Natural killer cell (primary cell): Measurements from ENCODE around the gene GPR142. TPM values are rescaled to one million over a fixed set of nuclear protein-coding genes. Genes with fewer than 3 reads are reported as not detected.

Experiments used
- ATAC-seq, 3 donors: fragments of 150-1000 bp in 2 of 3; fragments of 200-7000 bp in 1 of 3; cut with Tn5 transposase; 1 replicate in 1 of 3; 2 replicates in 2 of 3; pipeline ENCODE4 v1.10.0; 2021; ENCODE audit warnings: mild to moderate bottlenecking in 2 of 3, moderate library complexity in 2 of 3
- DNase-seq, 2 donors: peaks; one replicate each; pipeline versions ENCODE4 v3.0.0 to v3.0.0-alpha.2; 2013 to 2021; ENCODE audit warnings: mixed read lengths in 1 of 2
- H3K27ac ChIP-seq: one replicate; pipeline ENCODE4 v1.5.1; 2013; ENCODE audit warnings: mild to moderate bottlenecking, low read length
- H3K27me3 ChIP-seq: one replicate; pipeline ENCODE4 v1.6.1; 2013; ENCODE audit warnings: low read length; ENCODE audit not compliant: control insufficient read depth, insufficient read depth
- H3K36me3 ChIP-seq: one replicate; pipeline ENCODE4 v1.6.1; 2013; ENCODE audit warnings: low read length; ENCODE audit not compliant: control insufficient read depth, insufficient read depth
- H3K4me1 ChIP-seq: one replicate; pipeline ENCODE4 v1.6.1; 2013; ENCODE audit warnings: low read length; ENCODE audit not compliant: control insufficient read depth, insufficient read depth
- H3K4me3 ChIP-seq: one replicate; pipeline ENCODE4 v1.5.1; 2013; ENCODE audit warnings: low read length
- H3K9me3 ChIP-seq: one replicate; pipeline ENCODE4 v1.6.1; 2013; ENCODE audit warnings: low read length; ENCODE audit not compliant: control insufficient read depth, insufficient read depth
- H3K27ac Mint-ChIP-seq, 2 donors: one replicate each; pipeline ENCODE4 v1.8.0; 2022; ENCODE audit warnings: mild to moderate bottlenecking in 2 of 2, mixed read lengths in 2 of 2, moderate library complexity in 1 of 2
- H3K27me3 Mint-ChIP-seq, 2 donors: one replicate each; pipeline ENCODE4 v1.8.0; 2022; ENCODE audit warnings: low read depth in 2 of 2, mixed read lengths in 2 of 2
- H3K36me3 Mint-ChIP-seq: one replicate; pipeline ENCODE4 v1.8.0; 2022; ENCODE audit warnings: mixed read lengths
- H3K4me1 Mint-ChIP-seq, 2 donors: one replicate each; pipeline ENCODE4 v1.8.0; 2022; ENCODE audit warnings: mixed read lengths in 2 of 2
- H3K4me3 Mint-ChIP-seq: one replicate; pipeline ENCODE4 v1.8.0; 2022; ENCODE audit warnings: mild to moderate bottlenecking, moderate library complexity, mixed read lengths
- H3K9me3 Mint-ChIP-seq, 2 donors: one replicate each; pipeline ENCODE4 v1.8.0; 2022; ENCODE audit warnings: mixed read lengths in 2 of 2
- WGBS: methylation state at CpG from one replicate; pipeline ENCODE4 v1.1.7; 2013; ENCODE audit warnings: missing lambda C conversion rate; ENCODE audit not compliant: insufficient coverage; 5-methylcytosine and 5-hydroxymethylcytosine counted together
- intact Hi-C: fragments of 100-400 bp; cut with micrococcal nuclease; formaldehyde crosslinking; loops from one replicate; pipeline ENCODE4 v1.14.2; 2022
- total RNA-seq, 4 donors: library from RNA; stranded (reverse); fragments of 120-200 nt in 1 of 4; gene quantifications; one replicate each; pipeline versions ENCODE4 v1.2.3 to v1.2.4, GENCODE V29; 2013 to 2022
- TF ChIP-seq, protein P1 (sequence below): fragments of 200-600 bp; IDR thresholded peaks from one replicate; pipeline ENCODE4 v1.8.0; 2022; ENCODE audit warnings: antibody characterized with exemption

Gene GPR142
- total RNA-seq, 3 donors from 2014 or later (not counting 1 experiment from before 2014, with no cell fraction given): not detected

DNA sequence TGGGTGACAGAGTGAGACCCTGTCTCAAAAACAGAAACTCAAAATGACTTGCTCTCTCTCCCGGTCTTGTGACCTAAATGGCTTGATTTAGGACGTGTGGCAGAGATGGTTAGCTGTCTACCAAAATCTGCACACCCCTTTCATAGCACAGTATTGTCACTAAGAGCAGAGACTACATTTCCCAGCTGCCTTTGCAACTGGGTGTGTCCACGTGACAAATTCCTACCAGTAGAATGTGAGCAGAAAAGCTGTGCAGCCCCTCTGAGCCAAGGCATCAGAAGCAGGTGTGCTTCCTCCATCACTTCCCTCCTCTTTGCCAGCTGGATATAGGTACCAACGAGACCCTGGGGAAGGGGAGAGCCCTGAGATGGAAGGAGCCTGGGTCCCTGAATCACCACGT lies 25.5 kb downstream of the GPR142 start:
- Histone ChIP-seq H3K4me3 (no peak overlapping the region), H3K27ac (no peak overlapping the region), H3K36me3 (no peaks in the 10 kb centered on the region), H3K9me3 (no peaks in the 10 kb centered on the region), H3K27me3 (no peaks in the 10 kb centered on the region), H3K4me1 (peaks cover 3% of the 10 kb centered on the region)
- Mint-ChIP-seq H3K9me3 (no peaks in the 10 kb centered on the region), H3K27ac (no peak overlapping the region), H3K36me3 (no peaks in the 10 kb centered on the region), H3K4me1 (peaks cover 6 to 10% of the 10 kb centered on the region in 2 donors), H3K27me3 (peaks cover 0 to 6% of the 10 kb centered on the region in 2 donors), H3K4me3 (no peak overlapping the region)
- intact Hi-C loops: no loop called here
- WGBS: 81% methylated on average over 4 of the region's 5 CpGs
- ATAC-seq: no peak
- DNase-seq: no peak
- TF ChIP-seq, protein P1, sequence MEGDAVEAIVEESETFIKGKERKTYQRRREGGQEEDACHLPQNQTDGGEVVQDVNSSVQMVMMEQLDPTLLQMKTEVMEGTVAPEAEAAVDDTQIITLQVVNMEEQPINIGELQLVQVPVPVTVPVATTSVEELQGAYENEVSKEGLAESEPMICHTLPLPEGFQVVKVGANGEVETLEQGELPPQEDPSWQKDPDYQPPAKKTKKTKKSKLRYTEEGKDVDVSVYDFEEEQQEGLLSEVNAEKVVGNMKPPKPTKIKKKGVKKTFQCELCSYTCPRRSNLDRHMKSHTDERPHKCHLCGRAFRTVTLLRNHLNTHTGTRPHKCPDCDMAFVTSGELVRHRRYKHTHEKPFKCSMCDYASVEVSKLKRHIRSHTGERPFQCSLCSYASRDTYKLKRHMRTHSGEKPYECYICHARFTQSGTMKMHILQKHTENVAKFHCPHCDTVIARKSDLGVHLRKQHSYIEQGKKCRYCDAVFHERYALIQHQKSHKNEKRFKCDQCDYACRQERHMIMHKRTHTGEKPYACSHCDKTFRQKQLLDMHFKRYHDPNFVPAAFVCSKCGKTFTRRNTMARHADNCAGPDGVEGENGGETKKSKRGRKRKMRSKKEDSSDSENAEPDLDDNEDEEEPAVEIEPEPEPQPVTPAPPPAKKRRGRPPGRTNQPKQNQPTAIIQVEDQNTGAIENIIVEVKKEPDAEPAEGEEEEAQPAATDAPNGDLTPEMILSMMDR: no peak

DNA sequence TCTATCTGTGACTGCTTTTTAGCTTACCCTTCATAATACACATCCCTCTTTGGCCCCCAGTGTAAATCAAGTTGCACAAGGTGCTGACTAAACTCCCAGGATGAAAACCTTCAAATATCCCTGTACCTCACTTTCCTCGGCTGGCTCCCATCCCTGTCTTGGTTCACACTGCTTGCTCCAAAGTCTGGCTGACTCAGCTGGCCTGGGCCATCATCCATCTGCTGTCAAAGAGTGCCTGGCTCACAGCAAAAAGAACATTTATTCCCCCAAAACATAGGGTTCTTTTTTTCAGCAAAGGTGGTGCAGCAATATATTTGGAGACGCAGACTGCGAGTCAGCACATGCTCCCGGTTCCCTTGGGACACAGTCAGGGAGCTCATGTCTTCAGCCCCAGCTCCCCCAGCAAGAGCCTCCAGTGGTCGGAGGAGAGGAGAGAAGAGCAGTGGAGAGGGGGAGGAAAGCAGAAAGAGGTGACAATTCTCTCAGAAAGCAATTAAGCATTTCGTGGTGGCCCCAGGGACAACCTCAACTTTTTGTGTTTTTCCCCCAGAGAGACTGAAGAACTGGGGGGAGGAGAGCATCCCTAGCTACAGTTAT lies 26.1 kb downstream of the GPR142 start:
- ATAC-seq: no peak
- H3K27me3 Mint-ChIP-seq: peaks cover 0 to 6% of the 10 kb centered on the region in 2 donors
- Histone ChIP-seq H3K4me1 (peaks cover 3% of the 10 kb centered on the region), H3K36me3 (no peaks in the 10 kb centered on the region), H3K27me3 (no peaks in the 10 kb centered on the region), H3K9me3 (no peaks in the 10 kb centered on the region), H3K4me3 (no peak overlapping the region), H3K27ac (no peak overlapping the region)
- peaks cover 6 to 10% of the 10 kb centered on the region in 2 donors for H3K4me1 Mint-ChIP-seq
- TF ChIP-seq, protein P1: no peak
- H3K4me3 Mint-ChIP-seq: no peak overlapping the region
- no peak for DNase-seq
- H3K9me3 Mint-ChIP-seq: no peaks in the 10 kb centered on the region
- no peak overlapping the region for H3K27ac Mint-ChIP-seq
- no peaks in the 10 kb centered on the region for H3K36me3 Mint-ChIP-seq
- intact Hi-C loops: no loop called here
- WGBS: 56% methylated on average over 6 of the region's 6 CpGs

DNA sequence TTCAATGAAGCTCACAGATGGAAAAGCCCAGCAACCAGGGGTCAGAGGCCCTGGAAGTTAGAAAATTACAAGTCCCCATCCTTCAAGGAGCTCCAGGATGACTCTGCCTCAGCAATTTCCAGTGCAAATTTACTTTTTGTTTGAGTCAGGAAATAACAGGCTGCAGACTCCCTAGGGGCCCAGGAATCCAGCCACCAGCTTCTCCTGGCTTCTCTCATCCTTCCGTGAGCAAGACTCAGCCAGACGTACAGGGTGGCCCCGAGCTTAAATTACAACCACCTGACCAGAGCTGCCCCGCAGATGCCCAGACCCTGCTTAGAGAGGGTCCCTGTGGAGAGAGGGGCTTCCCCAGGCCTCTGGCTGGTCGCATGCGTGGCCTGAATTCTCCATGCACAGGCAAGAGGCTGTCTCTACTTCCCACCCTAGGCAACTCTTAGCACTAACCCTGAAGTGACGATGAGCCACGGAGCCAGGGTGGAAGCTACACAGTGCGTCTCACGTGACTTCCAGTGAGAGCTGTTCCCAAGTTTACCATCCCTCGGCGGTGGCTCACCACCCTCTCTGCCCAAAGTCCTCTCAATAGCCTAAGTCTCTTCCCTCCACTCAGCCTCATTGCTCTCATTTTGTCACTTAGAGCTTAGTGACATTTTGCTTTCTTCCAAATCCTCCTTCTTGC lies 27.1 kb downstream of the GPR142 start:
- Histone ChIP-seq H3K36me3 (no peaks in the 10 kb centered on the region), H3K4me3 (no peak overlapping the region), H3K9me3 (no peaks in the 10 kb centered on the region), H3K27me3 (no peaks in the 10 kb centered on the region), H3K27ac (no peak overlapping the region), H3K4me1 (peaks cover 3% of the 10 kb centered on the region)
- ATAC-seq: no peak
- intact Hi-C loops: no loop called here
- H3K27ac Mint-ChIP-seq: no peak overlapping the region
- no peak overlapping the region for H3K4me3 Mint-ChIP-seq
- TF ChIP-seq, protein P1: no peak
- H3K27me3 Mint-ChIP-seq: peaks cover 0 to 6% of the 10 kb centered on the region in 2 donors
- no peaks in the 10 kb centered on the region for H3K9me3 Mint-ChIP-seq
- 95% methylated on average over 12 of the region's 12 CpGs for WGBS
- DNase-seq: no peak
- peaks cover 6 to 10% of the 10 kb centered on the region in 2 donors for H3K4me1 Mint-ChIP-seq
- no peaks in the 10 kb centered on the region for H3K36me3 Mint-ChIP-seq
